Measurements from ENCODE around the gene EHD4.

The EHD4 gene

DNA sequence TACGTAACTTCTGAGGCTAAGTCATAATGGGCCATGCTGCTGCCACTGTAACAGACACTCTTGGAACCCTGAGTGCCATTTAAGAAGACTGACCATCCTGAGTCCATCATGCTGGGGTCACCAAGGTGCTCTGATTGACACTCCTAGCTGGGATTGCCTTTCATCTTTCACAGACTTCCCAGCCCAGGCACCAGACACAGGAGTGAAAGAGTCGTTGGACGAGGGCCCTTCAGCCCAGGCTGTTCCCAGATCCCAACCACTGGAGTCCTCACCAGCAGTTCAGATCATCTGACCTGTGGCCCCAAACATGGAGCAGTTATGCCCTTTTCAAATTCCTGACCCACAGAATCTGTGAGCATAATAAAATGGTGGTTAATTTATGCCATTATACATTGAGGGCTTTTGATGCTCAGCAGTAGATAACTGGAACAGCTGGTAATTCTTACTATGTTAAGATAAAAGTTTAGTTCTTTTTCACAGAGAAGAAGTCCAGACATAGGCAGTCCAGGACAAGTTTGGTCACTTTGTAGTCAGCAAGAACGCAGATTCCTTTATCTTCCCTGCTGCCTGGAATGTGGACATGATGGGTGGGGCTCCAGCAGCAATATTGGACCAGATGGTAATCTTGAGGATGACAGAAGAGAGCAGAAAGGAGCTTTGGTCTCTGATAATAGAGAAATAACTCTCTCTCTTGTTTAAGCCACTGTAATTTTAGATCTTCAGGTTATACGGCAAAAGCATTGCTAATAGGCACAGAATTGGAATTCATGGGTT is 7.3 kb upstream of the EHD4 start:
- DNase-seq = no peak

GRCh38 chr15:41978534-41978933 is 6.2 kb upstream of the EHD4 start:
- no peak for DNase-seq

GRCh38 chr15:41977757-41978383 is 5.5 kb upstream of the EHD4 start:
- DNase-seq = no peak

DNA sequence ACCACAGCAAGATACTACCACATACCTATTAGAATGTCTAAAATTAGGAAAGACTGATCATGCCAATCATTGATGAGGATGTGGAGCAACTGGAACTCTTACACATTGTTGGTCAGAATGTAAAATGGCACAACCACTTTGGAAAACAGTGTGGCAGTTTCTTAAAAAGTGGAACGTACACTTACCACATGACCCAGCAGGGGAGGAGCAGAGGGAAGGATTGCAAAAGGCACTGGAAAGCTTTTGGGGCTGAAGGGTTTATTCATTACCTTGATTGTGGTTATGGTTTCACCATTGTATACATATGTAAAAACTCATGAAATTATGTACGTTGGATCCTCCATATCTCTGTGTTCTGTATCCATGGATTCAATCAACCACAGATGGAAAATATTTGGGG is 3.3 kb upstream of the EHD4 start:
- DNase-seq = no peak

- no peak for DNase-seq
Observed at GRCh38 chr15:41974041-41974440, 1.7 kb upstream of the EHD4 start.

DNA sequence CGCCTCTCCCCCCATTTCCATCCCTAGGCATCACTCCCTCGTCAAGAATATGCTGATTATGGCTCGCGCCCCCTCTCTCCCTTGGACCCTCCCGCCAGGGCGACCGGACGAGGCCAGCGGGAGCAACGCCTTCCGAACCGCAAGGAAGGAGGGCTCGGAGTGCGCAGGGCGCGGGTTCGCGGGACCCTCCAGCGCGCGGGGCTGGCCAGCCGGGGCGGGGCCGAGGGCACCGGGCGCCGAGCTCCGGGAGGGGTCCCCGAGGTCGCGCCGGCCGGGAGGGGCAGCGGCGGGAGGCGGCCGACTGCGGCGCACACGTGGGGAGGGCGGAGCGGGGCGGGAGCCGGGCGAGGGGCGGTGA is 483 bp downstream of the EHD4 start:
- no peak for DNase-seq

DNA sequence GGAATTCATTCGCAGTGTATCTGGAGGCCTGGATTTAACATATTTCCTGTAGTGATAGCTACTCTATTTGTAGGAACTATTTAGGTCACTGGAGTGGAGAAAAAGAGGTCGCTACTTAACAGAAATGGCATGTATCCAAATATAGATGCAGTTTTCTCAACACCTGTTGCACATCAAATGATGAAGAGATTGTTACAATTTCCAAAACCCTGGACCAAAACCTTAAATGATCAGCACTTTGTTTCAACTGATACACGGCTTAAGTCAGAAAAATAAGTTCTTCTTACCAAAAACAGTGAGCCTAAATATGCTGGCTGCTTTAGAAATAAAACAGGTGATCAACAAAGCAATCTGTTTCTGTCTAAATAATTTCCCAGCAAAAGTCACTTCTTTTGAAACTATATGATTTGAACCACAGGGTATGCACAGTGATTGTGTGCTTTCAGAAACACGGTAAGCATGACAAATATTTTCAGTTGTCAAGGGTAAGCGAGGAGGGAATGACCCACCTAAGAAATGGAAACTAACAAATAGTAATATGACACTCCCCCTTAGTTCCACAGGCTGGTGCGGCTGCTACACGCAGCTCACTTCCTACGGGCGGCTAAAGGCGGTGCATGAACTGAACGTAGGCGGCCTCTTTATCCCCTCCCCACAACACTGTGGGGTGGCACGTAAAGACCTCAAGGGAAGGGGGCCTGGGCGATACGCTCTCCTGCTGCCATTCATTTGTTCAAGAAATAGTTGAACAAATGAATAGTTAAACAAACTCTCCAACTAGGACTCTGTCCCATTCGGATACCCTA is 1.1 kb downstream of the EHD4 start:
- DNase-seq = peak; percentile 20 to 49 (median 44)

GRCh38 chr15:41970456-41970855 is 1.9 kb downstream of the EHD4 start:
- DNase-seq = no peak

- no peak for DNase-seq
Observed at GRCh38 chr15:41969851-41970431, 2.4 kb downstream of the EHD4 start.

- no peak for DNase-seq
Observed at GRCh38 chr15:41968701-41969100, 3.7 kb downstream of the EHD4 start.

- DNase-seq = no peak
Observed at GRCh38 chr15:41967506-41968206, 4.7 kb downstream of the EHD4 start.

- no peak for DNase-seq
Observed at GRCh38 chr15:41966920-41967465, 5.4 kb downstream of the EHD4 start.

- DNase-seq = no peak
Observed at GRCh38 chr15:41966414-41966812, 5.9 kb downstream of the EHD4 start.

DNA sequence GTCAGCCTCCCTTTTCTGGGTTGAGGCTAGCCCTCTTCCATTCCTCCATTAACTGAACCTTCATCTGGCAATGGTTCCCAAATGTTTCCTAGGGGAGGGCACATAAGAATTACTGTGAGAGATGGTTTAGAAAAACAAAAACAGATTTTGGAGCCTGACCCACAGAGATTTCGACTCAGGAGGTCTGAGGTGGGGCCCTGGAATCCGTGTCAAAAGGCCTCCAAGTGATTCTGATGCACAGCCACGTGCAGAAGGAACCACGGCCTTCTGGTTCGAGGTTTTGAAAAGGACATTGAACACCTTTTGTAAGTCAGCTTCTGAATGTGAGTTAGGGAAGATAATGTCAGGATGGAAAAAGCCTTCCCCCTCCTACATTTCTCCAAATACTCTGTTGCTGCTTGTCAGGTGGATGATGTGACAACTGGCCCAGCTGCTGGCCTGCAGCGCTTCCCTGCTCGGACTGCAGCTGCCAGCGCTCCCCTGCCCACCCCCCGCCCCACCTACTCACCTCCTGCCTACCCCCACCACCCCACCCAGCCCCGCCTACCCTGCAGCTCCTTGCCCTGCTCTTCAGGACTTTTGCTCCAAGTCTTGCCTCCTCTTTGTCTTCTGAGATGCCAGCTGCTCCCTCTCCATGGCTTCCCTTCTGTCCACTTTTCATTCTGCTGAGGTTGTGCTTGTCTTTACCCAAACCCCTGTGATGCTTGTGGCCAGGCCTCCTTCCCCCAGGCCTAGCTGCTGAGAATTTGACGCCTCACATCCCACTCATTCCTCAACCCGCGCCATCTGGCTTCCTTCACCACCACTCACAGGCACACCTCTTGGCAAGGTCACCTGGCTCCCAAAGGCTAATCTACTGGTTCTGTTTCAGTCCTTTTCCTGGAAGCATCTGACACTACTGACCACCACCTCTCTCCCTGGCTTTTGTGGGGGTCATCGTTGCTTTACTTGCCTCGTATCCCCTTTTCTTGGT is 6.6 kb downstream of the EHD4 start:
- DNase-seq = no peak

DNA sequence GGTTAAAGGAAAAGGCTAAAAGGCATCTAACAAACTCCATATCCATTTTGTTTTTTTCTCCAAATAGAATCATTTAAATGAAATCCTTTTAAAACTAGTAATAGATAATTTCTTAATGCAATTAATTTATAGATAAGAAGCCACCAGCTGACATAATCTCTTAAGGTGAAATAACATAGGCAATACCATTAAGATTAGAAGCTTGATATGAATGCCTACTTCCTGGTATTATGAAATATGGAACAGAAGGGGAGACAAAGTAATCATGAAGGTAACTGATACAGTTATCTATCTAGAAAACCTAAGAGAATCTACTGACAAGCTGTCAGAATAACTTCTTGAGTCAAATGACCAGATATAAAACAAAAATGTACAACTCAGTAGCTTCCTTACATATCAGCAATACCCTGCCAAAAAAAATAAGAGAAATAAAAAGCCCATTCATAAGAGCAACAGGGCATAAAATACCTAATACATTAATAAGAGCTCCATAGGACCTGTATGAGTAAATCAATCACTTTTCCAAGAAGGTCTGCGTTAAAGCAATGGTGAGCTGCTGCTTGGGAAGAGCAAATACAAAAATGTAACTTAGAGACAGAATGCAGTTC is 10.7 kb downstream of the EHD4 start:
- DNase-seq = no peak

DNA sequence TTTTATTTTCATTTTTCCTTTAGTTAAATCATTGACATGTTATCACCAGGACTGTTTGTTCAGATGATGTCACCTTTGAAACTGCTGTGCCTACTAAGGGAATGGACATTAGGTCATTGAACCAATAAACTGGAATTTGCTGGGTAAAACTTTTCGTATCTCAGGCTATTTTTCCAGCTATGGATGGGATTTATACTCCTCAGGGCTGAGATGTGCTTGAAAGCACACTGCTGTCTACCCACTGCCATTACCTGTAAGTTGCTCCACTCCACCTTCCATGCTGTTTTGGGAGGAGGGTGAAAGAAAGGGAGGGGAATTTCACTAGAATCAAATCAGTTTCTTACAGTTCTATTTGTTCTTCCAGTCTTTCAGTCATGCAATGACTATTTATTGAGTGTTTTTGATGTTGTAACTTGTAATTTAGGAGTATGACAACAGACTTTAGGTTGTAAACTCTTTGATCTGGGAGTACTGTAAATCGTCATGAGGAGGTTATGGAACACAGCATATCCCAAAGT is 11.3 kb downstream of the EHD4 start:
- no peak for DNase-seq

- no peak for DNase-seq
Observed at GRCh38 chr15:41958002-41958420, 14.3 kb downstream of the EHD4 start.

DNA sequence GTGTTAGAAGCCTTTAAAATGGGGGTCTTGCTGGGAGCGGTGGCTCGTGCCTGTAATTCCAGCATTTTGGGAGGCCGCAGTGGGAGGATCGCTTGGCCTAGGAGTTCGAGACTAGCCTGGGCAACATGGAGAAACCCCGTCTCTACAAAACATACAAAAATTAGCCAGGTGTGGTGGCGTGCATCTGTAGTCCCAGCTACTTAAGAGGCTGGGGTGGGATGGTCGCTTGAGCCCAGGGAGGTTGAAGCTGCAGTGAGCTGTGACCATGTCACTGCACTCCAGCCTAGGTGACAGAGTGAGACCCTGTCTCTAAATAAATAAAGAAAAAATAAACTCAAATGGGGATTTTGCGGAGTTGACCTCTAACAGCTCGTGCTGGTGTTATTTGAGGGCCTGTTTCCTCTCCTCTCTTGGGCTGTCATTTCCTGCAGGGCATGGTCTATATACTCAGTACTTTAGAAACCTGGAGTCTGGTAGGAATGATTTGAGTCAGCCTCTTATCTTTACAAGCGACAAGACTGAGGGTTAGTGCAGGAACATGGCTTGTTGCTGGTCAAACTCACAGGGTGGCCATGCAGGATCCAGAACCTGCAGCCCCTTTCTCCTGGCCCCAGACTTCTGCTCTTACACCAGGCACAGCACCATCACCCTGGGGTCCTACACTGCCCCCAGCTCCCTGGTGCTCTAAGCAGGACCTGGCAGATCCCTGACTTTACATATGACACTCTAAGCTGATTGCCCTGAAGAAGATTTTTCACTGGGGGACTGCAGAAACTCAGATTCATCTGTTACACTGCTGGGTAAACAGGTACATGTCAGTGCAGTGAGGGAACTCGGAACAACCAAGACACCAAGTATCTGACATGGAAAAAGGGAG is 15.1 kb downstream of the EHD4 start:
- DNase-seq = no peak

GRCh38 chr15:41955807-41956525 is 16.4 kb downstream of the EHD4 start:
- no peak for DNase-seq
